LHCN-M2 (cell line): ENCODE data around the gene STK32B. TPM values are rescaled to one million over a fixed set of nuclear protein-coding genes. Genes with fewer than 3 reads are reported as not detected.
A peak's percentile ranks its signal among the peaks of the same experiment; 100 is the strongest.

Experiments
- DNase-seq: peaks from one replicate; pipeline ENCODE4 v3.0.0-alpha.2; 2012; ENCODE audit warnings: low read depth
- total RNA-seq: library from RNA; depleted of rRNA; stranded (reverse); fragments of >200 nt; gene quantifications from 2 replicates; pipeline ENCODE4 v1.2.3, GENCODE V29; 2014

Gene STK32B
- total RNA-seq, 1 experiment from 2014 or later = 0.52 TPM

DNA sequence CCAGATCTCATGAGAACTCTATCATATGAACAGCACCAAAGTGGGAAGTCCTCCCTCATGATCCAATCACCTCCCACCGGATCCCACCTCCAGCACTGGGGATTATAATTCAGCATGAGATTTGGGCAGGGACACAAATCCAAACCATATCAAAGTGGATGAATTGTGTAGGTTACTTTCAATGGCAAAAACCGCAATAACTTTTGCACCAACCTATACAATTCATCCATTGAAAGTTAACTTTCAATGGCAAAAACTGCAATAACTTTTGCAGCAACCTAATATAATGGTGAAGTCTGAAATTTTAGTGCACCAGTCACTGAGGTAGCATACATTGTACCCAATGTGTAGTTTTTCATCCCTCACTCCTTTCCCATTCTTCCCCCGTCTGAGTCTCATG lies 16.6 kb downstream of the STK32B start:
- no peak for DNase-seq

DNA sequence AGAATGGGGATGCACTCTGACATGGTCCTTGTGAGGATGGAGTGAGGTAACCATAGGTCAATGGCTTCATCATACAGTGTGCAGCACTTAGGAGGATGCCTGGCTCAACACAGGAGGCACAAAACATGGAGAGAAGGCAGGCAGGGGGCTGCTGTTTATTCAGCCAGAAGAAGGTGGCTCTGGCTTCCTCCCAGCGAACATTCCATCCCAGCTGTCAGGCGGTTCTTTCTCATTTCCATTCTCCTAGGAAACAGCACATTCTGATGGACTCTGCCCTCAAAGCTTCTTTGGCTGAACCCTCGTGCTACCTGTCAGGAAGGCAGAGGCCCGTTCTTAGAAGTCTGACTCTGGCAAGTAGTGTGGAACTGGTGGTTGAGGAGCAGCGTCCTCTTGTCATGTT lies 18.6 kb downstream of the STK32B start:
- no peak for DNase-seq

DNA sequence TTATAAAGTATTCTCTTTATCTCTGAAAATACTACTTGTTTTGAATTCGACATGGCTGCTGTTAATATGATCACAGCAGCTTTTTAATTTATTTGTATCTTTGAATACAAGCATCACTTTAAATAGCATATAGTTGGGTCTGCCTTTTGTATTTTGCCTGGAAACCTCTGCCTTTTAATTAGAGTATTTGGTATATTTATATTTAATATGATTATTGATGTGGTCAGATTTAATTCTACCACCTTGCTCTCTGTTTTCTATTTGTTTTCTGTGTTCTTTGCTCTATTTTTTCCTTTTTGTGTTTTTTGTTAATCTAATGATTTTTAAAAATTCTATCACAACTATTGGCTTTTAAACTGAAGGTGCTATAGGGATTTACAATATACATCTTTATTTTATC lies 21.7 kb downstream of the STK32B start:
- no peak for DNase-seq

DNA sequence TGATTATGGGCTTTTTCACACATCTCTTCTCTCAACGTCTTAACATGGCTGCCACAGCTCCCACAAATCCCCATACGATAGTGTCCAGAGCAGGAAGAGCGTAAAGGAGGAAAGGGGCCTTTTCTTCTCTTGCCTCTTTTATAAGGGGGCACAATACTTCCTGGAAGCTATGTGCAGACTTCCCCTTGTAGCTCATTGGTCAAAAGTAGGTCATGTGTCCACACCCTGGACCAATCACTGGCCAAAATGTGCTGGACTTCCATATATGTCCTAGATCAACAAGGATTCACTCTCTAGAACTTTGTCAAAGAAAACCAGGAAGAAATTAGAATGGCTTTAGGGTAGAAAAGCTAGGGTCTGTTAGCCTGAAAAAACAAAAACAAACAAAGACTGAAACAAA lies 26.7 kb downstream of the STK32B start:
- DNase-seq = no peak

DNA sequence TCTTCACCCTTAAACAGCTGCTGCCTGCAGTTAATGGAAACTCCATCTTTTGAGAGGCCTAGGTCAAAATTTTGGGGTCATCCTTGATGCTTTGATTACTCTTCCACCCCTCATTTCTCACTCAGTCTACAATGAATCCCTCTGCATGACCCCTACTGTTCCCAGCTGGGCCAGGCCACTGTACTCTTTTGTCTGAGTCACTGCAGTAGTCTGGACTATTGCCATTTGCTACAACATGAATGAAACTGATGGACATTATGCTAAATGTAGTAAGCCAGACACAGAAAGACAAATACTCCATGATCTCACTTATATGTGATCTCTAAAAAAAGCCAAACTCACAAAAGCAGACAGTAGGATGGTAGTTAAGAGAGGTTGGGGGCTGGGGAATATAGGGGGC lies 28.3 kb downstream of the STK32B start:
- no peak for DNase-seq

DNA sequence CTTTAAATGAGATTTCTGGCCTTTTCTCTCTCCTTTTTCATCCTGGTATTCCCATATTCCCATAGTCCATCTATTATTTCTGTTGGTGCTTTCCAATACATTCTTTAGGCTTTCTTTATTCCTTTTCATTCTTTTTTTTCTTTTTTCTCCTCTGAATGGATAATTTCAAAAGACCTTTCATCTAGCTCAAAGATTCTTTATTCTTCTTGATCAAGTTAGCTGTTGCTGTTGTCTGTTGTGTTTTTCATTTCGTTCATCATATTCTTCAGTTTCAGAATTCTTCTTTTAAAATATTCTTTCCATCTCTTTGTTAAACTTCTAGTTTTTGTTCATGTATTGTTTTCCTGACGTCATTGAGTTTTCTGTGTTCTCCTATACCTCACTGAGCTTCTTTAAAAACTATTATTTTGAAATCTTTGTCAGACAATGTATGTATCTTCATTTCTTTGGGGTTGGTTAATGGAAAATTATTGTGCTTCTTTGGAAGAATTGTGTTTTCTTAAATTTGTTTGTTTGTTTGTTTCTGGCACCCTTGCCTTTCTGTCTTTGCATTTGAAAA lies 30.2 kb downstream of the STK32B start:
- no peak for DNase-seq

DNA sequence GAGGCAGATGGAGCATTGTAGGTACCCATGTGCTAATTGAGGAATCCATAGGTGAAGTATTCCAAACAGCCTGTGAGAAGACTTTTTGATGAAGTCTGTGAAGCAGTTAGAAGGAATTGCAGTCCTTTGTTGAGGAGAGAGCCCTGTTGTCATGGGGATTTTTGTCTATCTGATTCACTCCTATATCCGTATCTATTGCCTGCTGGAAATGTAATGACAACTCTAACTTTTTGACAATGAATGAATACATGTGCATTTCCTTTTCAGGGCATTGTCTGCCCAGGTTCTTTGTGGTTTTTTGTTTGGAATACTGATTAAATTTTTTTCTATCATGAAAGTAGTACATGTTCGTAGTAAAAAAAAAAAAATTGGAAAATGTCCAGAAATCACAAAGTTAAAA lies 31.1 kb downstream of the STK32B start:
- no peak for DNase-seq

DNA sequence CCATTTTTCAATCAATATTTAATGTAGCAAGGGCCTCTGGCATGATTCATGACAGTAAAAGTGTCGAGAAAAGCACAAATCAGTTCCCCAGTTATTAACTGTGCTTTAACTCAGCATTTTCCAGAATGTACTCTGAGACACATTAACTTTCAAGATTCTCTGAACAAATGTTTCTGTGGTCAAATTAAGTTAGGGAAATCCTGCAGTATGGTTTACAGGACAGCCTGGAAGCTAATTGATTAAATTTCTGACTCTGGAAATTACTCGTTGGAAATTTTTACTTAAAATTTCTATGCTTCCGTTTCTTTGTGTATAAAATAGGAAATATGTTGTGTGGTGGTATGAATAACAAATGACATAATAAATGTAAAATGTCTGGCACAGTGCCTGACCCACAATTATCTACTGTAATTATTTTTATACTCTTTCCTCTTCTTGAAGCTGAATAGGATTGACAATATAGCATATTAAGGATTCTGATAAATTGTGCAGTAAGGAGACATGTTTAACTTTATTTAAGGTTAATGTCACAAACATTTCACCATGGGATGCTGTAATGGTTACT lies 33.7 kb downstream of the STK32B start:
- no peak for DNase-seq

DNA sequence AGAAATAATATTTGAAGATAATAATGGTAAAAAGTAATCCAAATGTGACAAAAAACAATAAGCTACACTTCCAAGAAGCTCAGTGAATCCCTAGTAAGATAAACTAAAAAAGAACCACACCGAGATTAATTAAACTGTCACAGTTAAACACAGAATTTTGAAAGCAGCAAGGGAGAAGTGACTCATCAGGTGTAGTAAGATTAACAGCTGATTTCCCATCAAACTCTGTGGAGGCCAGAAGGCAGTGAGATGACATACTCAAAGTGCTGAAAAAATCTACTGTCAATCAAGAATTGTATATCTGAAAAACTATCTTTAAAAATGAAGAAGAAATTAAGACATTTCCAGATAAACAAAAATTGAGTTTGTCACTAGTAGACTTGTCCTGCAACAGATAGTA lies 35.3 kb downstream of the STK32B start:
- no peak for DNase-seq

DNA sequence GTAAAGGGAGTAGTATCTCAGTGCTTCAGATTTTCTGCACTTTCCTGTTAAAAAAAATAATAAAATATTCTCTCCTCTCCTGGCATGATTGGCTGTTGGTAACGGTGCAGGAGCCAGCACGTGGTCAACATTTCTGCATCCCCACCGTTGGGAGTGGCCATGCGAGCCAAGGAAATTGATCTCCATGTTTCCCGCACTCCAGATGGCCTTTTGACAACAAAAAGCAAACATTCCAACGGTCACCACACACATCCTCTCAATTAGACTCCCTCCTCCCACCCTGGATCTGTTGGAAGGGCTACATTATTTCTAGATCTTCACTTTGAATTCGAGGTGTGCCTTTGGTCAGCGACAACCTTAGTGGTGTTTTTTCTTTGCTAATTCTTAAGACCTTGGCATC lies 45.0 kb downstream of the STK32B start:
- no peak for DNase-seq

DNA sequence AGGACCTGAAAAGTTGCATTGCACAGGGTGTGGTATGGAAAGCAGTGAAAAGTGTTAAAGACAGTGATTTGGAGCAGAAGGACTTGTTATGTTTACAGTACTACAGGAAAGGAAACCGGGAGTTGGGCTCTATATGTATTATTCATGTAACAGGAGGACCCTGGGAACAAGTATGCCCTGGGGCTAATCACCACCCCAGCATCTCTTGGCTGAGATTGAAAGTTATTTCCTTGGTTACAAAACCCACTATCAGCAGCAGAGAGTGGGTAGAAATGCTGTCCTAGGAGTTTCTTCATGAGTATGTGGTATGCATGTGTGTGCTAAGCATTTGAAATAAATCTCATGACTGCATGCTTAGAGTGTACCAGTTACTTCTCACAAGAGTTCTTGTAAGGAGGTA lies 46.9 kb downstream of the STK32B start:
- DNase-seq = no peak

DNA sequence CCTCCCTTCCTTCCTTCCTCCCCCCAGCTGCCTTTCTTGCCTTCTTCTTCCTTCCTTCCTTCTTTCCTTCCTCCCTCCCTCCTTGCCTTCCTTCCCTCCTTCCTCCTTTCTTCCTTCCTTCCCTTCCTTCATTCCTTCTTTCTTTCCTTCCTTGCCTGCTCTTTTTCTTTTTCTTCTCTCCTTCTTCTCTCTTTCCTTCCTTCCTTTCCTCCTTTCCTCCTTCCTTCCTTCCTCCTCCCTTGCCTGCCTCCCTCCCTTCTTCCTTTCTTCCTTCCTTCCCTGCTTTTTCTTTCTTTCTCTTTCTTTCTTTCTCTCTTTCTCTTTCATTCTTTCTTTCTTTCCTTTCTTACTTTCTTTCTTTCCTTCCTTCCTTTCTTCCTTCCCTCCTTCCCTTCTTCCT lies 49.1 kb downstream of the STK32B start:
- no peak for DNase-seq

DNA sequence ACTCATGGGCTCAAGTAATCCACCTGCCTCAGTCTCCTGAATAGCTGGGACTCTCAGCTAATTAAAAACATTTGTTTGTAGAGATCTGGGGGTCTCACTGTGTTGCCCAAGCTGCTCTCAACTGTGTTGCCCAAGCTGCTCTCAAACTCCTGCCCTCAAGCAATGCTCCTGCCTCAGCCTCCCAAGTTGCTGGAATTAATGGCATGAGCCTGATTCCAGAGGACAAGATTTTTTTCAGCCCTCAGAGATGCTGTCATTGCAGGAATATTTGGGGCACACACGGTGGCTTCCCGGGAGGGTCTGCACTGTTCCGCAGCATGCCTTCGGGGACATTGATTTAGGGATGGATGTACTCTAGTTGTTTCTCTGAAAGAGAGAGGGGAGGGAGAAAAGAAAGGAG lies 49.7 kb downstream of the STK32B start:
- DNase-seq = no peak

DNA sequence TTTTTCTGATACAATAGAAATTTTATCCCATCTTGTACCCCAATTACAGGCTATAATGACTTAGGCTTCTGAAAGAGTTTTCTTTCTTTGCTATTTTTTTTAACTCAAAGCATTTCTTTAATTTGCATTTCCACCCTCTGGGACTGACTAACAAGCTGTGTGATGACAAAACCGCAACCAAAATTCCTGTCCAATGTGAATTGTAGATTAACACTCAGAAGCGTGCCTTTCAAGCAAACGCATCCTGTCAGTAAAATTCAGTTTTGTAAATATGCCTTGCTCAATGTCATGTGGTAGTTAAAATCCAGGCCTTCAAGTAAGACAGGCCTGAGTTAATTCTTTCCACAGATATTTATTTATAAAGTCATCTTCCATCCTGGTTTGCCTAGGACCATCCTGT lies 50.3 kb downstream of the STK32B start:
- DNase-seq = no peak

DNA sequence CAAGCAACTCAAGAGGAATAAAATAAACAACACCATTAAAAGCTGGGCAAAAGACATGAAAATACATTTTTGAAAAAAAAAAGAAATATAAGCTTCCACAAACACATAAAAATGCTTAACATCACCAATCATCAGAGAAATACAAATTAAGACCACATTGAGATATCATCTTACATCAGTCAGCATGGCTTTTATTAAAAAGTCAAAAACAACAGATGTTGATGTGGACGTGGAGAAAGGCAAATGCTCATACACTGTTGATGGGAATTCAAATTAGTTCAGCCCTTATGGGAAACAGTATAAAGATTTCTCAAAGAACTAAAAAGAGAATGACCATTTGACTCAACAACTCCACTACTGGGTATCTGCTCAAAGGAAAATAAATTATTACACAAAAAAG lies 59.6 kb downstream of the STK32B start:
- no peak for DNase-seq

DNA sequence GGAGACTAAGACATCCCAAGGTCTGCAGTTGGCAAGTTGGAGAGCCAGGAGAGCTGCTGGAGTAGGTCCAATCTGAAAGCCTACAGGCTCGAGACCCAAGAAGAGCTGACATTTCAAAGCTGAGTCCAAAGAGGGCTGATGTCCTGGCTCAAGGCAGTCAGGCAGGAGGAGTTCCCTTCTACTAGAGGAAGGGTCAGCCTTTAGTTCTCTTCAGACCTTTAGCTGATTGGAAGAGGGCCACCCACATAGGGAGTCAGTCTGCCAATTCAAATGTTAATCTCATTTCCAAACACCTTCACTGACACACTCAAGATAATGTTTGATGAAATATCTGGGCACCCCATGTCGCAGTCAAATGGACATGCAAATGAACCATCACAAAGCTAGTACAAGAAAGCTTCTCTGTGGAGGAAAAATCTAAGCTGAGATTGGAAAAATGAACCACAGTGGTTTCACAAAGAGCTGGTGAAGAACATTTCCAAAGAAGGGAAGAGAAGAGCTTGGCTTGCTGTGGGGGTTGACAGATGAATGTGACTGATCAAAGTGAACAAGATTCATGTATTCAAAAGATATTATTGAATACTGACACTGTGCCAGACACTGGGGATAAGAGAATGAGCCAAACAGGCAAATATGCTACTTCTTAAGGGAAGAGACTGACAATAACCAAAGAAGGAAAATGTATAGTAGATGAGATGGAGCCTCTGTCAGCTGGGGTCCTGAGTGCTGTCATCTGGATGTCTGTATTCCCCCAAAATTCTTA lies 61.2 kb downstream of the STK32B start:
- DNase-seq = no peak

DNA sequence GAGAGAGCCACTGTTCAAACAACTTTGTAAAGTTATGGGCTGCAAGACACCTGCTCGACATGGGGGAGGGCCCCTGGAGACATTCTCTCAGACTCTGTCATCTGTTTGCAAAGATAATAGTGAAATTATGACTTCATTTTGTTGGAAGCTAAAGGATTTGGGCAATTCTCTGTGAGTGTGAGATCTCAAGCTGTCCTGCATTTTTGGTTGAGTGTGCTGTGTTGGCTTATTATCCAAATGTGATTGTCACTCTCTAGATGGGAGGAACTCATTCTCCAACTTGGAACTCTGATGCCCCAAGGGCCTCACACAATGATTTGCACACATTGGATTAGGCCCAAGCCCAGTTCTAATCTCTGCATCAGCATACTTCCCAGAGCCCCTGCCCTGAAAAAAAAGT lies 63.7 kb downstream of the STK32B start:
- DNase-seq = peak; percentile 1

DNA sequence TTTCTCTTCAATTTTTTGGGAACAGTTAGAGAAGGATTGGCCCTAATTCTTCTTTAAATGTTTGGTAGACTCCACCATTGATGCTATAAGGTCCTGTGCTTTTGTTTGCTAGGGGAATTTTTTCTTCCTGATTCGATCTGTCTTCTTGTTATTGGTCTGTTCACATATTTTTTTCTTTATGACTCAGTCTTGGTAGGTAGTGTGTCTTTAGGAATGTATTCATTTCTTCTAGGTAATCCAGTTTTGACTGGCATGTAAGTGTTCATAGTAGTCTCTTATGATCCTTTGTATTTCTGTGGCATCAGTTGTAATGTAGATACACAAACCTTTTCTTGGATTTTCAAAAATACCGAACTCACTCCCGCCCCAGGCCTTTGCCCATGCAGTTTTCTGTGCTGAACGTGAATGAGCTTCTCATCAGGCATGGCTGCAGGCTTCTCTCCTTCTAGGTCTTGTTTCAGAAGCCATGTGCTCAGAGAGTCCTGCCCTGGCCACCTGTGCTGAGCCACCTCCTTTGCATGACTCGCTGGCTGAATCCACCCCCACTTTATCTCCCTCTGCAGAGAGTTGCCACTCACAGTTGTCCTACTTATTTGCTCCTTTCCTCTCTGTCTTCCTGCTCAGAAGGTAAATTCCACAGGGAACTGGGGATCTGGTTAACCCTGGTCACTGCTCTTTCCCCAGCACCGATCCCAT lies 67.0 kb downstream of the STK32B start:
- DNase-seq = no peak

DNA sequence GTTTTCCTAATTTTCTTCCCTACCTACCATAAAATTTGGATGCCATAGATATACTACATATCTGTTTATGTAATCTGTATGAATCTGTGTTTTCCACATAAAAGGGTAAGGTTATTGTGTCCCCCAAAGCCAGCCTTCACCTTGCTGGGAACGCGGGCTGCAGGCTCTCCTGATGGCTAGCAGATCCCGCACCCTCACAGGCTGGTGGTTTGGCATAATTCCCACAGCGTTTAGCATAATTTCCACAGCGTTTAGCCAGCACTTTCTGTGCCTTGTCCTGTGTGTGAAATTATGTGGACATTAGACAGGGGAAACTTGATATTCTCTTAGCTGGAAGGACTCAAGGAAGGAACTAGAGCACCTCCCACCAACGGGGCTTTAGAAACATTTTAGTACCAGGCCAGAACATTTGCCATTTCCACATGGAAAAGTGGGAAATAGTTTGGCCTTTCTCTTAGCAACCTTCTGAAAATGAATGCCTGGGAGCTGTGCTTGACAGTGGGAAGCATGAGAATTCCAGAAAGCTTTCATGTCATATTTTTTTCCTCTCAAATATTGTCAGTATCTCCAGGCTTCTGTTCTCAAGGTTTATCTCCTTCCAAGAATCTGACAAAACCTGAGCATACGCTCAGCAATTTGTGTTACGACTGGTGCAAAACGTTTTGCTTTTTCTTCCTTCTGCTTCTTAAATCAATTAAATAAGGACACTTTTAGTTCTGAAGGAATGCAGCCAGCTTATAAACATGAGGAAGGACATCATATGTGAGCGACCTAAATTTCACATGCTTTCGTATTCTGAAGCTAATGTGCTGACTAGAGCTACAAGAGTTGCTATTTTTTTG lies 67.9 kb downstream of the STK32B start:
- no peak for DNase-seq

DNA sequence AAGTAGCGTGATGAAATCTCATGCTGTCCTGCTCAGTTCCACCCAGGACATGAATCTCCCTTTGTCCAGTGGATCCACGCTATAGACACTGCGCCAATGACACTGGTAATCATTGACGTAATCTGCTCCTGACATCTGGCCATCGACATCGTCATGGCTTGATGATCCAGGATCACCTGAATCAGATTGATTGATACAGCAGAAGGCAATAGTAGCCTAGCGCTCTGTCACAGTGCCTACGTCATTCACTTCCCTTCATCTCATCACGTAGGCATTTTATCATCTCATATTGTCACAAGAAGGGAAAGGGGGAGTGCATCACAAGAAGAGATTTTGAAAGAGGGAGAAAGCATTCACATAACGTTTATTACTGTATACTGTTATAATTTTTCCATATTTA lies 68.8 kb downstream of the STK32B start:
- no peak for DNase-seq

DNA sequence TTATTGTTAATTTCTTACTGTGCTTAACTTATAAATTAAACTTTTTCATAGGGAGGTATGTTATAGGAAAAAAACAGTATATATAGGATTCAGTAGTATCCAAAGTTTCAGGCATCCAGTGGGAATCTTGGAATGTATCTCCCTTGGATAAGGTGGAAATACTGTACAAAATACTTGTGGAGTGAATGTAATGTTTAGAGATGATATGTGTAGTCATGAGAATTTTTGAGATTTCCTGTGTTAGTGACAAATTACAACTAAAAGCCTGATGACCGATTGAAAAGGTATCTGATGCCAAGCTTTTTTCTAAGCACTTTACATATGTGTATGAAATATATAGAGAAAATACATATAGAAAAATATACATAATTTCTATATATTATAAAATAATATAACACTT lies 69.2 kb downstream of the STK32B start:
- DNase-seq = no peak

DNA sequence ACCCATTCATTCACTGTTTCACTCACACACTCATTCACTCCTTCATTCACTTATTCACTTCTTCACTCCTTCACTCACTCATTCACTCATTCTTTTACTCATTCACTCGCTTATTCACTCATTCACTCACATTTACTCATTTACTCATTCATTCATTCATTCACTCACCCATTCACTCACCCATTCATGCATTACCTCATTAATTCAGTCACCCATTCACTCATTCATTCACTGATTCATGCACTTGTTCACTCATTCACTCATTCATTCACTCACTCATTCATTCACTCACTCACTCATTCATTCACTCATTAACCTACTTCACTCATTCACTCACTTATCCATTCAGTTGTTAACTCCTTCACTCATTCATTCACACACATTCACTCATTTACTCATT lies 70.8 kb downstream of the STK32B start:
- no peak for DNase-seq
